HG03039 (cell line): ENCODE data around the gene ALX4.
A peak's percentile ranks its signal among the peaks of the same experiment; 100 is the strongest.

Experiments
- ATAC-seq: cut with Tn5 transposase; IDR thresholded peaks from one replicate; pipeline ENCODE4 v1.9.1; 2021; ENCODE audit warnings: mild to moderate bottlenecking, moderate library complexity; ENCODE audit not compliant: unreplicated experiment

ALX4 gene

GRCh38 chr11:44309478-44310205 is at the start of gene ALX4:
ALX4 (minus strand) TSS chr11:44310139; CDS start chr11:44310062, 77 bp downstream.
- ATAC-seq, result no peak

- ATAC-seq, result no peak
Observed at GRCh38 chr11:44359162-44359561, 49.2 kb upstream of the ALX4 start.

- no peak for ATAC-seq
Observed at GRCh38 chr11:44358713-44359112, 48.8 kb upstream of the ALX4 start.

GRCh38 chr11:44357711-44358110 is 47.8 kb upstream of the ALX4 start:
- ATAC-seq, result no peak

GRCh38 chr11:44356351-44356750 is 46.4 kb upstream of the ALX4 start:
- no peak for ATAC-seq

- no peak for ATAC-seq
Observed at GRCh38 chr11:44351898-44352498, 42.1 kb upstream of the ALX4 start.

- peak; percentile 63 for ATAC-seq
Observed at GRCh38 chr11:44351006-44351660, 41.2 kb upstream of the ALX4 start.

GRCh38 chr11:44349328-44349727 is 39.4 kb upstream of the ALX4 start:
- no peak for ATAC-seq

GRCh38 chr11:44348721-44349120 is 38.8 kb upstream of the ALX4 start:
- ATAC-seq, result no peak

GRCh38 chr11:44348114-44348513 is 38.2 kb upstream of the ALX4 start:
- no peak for ATAC-seq

GRCh38 chr11:44347538-44347937 is 37.6 kb upstream of the ALX4 start:
- no peak for ATAC-seq

- ATAC-seq, result no peak
Observed at GRCh38 chr11:44346983-44347382, 37.0 kb upstream of the ALX4 start.

- no peak for ATAC-seq
Observed at GRCh38 chr11:44345781-44346180, 35.8 kb upstream of the ALX4 start.

GRCh38 chr11:44344921-44345320 is 35.0 kb upstream of the ALX4 start:
- ATAC-seq, result no peak

GRCh38 chr11:44344423-44344820 is 34.5 kb upstream of the ALX4 start:
- ATAC-seq, result no peak

- no peak for ATAC-seq
Observed at GRCh38 chr11:44343778-44344422, 34.0 kb upstream of the ALX4 start.

- ATAC-seq, result no peak
Observed at GRCh38 chr11:44342616-44343015, 32.7 kb upstream of the ALX4 start.

GRCh38 chr11:44340656-44341055 is 30.7 kb upstream of the ALX4 start:
- ATAC-seq, result no peak

- no peak for ATAC-seq
Observed at GRCh38 chr11:44339530-44339883, 29.6 kb upstream of the ALX4 start.

GRCh38 chr11:44338698-44339529 is 29.0 kb upstream of the ALX4 start:
- no peak for ATAC-seq

- ATAC-seq, result no peak
Observed at GRCh38 chr11:44338026-44338425, 28.1 kb upstream of the ALX4 start.
